ENCODE data around the gene PSMD4.
"Not testable (repeated sequence)": the region's sequence is repeated elsewhere in the genome, so short reads cannot be mapped to it uniquely, and the experiment has no call there.

PSMD4 gene

GRCh38 chr1:151275341-151275740 is 20.8 kb downstream of the PSMD4 start:
- not testable (repeated sequence) for DNase-seq

DNA sequence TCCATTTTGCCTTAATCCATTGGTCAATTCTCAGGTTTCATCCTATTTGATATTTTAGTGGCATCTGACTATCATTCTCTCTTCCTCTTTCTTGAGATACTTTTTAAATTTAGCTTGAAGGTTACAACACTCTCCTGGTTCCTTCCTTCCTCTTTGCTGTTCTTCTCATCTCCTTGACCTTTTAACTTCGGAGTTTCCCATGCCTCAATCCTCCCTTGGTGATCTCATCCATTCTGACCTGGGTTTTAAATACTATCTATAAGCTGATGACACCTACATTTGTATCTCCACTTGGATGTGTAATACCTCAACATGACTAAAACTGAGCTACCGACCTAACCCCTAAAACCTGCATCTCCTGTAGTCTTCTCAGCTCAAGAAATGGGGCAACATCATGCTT is 22.7 kb downstream of the PSMD4 start:
- no peak for DNase-seq

DNA sequence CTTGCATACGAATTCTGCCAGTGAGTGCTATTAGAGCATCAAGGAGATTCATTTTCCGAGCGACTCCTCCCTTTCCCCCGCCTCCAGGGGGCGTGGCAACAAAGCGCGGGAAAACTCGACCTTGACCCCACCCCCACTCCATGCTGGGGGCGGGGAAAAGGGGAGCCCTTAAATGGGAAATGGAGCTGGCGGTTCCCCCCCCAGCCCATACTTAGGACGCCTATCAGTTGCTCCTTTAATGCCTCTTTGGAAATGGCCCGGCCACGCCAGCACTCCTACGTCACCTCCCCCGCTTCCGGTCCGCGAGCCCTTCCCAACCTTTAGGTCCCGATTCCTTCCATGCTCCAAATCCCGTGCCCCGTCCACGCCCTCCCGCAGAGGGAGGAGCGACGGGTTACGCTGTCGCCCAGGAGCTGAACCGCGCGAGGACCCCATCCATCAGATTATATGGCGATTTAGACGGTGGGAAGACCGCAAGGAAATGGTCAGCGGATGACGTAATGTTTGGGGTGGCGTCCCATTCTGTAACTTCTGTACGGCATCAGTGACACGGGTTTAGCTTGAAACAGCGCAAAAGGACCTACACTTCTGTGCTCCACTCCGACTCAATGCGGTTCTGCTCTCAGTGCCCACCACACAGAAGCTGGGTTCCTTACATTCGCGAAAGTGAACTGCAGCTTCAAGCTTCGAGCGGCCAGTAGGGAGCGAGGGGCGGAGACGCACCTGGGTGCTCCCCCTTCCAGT is 26.9 kb downstream of the PSMD4 start:
- DNase-seq, result peak; percentile 98

DNA sequence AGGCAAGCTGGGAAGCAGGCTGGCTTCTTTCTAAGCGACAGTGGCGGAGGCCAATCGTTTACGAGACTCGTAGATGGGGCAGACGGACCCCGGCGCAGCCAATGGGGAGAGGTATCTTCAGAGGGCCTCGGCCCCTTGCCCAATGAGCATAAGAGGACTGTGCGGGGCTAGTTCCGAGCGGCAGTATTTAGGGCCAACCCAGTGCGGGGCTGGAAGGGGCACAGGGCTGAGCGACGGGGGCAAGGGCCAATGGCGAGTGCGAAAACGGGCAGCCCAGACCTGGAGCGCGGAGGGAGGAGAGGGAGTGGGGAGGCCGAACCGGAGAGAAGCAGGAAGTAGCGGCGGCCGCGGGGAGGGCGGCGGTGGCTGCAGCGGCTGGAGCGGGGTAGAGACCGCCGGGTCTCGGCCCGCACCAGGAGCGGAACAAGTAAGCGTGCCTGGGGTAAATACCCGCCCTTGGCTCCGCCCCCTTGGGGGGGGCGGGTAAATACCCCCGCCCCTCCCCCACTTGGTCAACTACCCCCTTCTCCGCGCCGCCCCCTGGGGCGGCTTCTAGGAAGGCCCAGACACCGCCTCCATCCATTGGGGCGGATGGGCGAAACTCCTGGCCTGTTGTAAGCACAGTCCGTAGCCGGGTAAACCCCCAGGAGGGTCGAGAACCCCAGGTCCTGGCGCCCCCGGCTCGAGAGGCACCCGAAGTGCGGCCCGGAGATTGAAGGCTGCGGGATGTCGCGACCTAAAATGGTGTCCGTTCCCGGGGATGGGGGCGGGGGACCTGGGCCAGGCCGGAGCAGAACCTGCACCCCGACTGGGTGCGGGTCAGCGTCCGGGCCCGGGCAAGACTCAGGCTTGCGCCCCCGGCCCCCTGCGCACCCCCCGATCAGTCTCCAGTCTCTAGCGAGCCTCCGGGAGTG is 27.7 kb downstream of the PSMD4 start, which contains the start of gene ZNF687:
Gene ZNF687, plus strand, starts transcription at position 331 of the 914 bp plus-strand sequence. CDS start 3,993 bp downstream, outside the sequence.
- DNase-seq, result peak; percentile 99

DNA sequence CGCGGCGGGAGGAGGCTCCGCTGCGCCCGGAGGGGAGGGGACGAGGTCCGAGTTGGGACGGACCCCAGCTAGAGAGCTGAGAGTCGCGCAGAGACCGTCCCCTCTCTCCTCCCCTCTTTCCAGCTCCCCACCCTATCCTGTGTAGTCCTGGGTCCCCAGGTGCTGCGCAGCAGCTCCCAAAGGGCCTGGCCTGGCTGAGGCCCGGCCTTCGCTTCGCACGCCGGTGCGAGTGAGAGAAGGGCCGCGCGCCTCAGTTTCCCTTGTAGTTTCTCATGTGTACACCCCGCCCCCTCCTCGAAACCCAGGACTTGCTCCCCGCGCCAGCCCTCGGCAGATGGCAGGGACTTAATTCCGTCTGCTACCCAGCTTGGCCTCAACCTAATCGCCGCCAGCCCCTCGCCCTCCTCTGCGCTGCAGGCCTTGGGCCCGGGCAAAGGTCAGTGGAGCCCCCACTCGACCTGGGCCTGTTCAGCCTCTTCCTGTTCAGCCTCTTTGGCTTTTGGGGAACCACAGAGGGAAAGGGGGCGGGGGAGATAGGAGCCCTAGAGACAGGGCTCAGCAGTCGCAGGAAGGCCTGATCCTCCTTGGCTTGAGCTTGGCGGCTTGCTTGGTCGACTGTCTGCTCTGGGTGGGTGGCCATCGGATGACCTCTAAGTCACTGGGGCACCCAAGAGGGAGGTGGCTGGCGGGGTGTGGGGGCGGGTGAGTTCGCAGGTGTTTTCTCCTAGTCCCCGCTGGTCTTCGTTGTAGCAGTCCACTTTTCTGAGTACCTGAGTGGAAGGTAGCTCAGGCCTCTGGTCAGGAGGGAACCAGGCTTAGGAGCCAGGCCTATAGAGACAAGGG is 28.6 kb downstream of the PSMD4 start:
- peak; percentile 72 for DNase-seq

DNA sequence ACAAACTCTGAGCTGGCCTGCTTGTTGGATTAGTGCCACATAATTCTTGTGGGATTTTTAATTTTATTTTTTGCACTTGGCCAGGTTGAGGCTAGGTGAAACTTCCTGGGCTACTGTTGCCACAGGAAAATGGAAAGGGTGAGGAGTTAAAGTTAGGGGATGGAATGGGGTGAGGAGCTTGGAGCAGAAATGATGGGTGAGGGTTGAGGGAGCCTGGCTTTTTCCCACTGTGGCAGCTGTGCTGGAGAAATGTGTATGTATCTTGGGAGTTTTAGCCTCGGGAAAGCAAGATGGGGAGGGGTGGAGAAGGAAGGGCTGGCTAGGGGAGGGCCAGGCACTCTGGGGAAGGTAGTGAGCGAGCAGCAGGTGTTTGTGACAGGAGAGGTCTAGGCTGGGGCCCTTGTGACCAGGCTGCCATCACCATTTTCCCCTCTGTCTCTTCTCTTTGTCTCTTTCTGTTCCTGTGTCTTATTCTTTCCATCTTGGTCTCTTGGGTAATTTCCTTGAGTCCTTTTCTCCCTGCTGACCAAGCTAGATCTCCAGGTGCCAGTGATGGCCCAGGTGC is 29.6 kb downstream of the PSMD4 start:
- no peak for DNase-seq

GRCh38 chr1:151286619-151287340 is 32.2 kb downstream of the PSMD4 start:
- no peak for DNase-seq

DNA sequence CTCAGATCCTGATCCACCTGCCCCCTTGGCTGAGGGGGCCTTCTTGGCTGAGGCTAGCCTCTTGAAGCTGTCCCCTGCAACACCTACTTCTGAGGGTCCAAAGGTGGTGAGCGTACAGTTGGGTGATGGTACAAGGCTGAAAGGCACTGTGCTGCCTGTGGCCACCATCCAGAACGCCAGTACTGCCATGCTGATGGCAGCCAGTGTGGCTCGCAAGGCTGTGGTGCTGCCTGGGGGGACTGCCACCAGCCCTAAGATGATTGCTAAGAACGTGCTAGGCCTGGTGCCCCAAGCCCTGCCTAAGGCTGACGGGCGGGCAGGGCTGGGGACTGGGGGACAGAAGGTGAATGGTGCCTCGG is 32.8 kb downstream of the PSMD4 start:
- no peak for DNase-seq

DNA sequence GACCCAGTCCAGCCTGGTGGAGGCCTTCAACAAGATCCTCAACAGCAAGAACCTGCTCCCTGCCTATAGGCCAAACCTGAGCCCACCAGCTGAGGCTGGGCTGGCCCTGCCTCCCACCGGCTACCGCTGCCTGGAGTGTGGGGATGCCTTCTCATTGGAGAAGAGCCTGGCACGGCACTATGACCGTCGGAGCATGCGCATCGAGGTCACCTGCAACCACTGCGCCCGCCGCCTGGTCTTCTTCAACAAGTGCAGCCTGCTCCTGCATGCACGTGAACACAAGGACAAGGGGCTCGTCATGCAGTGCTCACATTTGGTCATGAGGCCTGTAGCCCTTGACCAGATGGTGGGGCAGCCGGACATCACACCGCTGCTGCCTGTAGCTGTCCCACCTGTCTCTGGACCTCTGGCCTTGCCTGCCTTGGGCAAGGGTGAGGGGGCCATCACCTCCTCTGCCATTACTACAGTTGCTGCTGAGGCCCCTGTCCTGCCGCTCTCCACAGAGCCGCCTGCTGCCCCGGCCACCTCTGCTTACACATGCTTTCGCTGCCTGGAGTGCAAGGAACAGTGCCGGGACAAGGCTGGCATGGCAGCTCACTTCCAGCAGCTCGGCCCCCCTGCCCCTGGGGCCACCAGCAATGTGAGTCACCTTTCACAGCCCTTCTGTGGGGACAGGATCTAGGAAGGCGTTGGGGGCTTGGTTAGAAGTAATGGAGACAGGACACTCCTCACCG is 33.4 kb downstream of the PSMD4 start:
- no peak for DNase-seq

DNA sequence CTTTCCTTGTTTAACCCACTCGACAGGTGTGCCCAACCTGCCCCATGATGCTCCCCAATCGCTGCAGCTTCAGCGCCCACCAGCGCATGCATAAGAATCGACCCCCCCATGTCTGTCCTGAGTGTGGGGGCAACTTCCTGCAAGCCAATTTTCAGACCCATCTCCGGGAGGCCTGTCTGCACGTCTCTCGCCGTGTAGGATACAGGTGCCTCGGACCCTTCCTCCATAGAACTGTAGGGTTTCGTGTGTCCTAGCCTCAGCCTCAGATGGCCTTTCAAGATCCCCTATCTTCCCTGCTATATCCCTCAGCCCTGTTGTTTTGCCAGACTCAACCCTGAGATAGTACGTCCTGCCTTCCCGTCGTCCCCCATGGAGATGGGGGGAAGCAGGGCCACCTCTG is 34.0 kb downstream of the PSMD4 start:
- no peak for DNase-seq

DNA sequence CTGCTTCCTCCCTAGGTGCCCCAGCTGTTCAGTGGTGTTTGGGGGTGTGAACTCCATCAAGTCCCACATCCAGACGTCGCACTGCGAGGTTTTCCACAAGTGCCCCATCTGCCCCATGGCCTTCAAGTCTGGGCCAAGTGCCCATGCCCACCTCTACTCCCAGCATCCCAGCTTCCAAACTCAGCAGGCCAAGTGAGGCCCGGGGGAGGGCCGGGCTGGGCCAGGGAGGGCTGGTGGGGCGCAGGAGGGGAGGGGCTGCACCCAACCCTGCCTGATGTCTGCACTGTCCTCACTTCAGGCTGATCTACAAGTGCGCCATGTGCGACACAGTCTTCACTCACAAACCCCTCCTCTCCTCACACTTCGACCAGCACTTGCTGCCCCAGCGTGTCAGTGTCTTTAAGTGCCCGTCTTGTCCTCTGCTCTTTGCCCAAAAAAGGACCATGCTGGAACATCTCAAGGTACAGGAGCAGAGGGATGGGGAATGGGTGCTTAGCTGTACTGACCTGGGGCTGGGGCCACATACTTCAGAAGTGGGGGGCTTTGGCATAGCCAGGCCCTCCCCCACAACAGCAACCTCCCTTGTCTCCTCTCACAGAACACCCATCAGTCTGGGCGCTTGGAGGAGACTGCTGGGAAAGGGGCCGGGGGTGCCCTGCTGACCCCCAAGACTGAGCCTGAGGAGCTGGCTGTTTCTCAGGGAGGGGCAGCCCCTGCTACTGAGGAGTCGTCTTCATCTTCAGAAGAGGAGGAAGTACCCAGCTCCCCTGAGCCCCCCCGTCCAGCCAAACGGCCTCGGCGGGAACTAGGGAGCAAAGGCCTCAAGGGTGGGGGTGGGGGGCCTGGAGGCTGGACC is 34.8 kb downstream of the PSMD4 start:
- DNase-seq, result no peak

DNA sequence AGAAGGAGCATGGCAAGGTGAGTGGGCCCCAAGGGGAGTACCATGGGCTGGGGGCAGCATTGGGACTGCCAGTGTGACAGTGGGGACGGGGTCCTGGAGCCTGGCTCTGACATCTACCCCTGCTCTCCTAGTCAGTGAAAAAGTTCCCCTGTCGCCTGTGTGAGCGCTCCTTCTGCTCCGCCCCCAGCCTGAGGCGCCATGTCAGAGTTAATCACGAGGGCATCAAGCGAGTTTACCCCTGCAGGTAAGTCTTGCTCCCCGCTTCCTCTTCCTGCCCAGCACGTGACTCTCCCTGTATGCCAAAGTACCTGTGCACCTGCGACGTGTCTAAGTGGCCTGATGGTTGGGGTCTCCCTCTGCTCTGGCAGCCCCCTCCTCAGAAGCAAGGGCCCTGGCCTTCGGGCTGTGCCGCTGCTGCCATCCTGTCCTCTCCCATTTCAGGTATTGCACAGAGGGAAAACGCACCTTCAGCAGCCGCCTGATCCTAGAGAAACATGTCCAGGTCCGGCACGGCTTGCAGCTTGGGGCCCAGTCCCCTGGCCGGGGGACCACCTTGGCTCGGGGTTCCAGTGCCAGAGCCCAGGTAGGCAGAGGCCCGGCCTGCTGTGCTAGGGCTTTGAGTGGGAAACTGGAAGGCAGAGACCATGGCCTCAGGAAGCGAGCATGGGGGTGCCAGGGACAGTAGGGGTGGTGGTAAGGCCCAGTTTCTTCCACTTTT is 35.6 kb downstream of the PSMD4 start:
- DNase-seq, result no peak

GRCh38 chr1:151290709-151291303 is 36.3 kb downstream of the PSMD4 start:
- DNase-seq, result no peak

GRCh38 chr1:151292207-151293030 is 37.9 kb downstream of the PSMD4 start:
- no peak for DNase-seq

- DNase-seq, result no peak
Observed at GRCh38 chr1:151293093-151293492, 38.6 kb downstream of the PSMD4 start.

- no peak for DNase-seq
Observed at GRCh38 chr1:151294742-151295462, 40.4 kb downstream of the PSMD4 start.

- no peak for DNase-seq
Observed at GRCh38 chr1:151309811-151310323, 55.3 kb downstream of the PSMD4 start.

All from activated effector memory CD4-positive, alpha-beta T cell treated with anti-CD3 and anti-CD28 coated beads, Interleukin-2, amount 50 U/mL, for 16 hours (primary cell).